Smooth muscle cell (in vitro differentiated cells): Measurements from ENCODE around the gene CAPS. TPM values are rescaled to one million over a fixed set of nuclear protein-coding genes. Genes with fewer than 3 reads are reported as not detected.

Experiments used
- DNase-seq: peaks from one replicate; lab custom pipeline; 2025; ENCODE audit not compliant: unreplicated experiment; lab: John Stamatoyannopoulos, UW
- H2AFZ ChIP-seq: fragments of 200-600 bp; sonication (generic); 2 replicates; pipeline ENCODE4 v1.6.0; 2016; ENCODE audit warnings: antibody characterized with exemption, low read depth, mild to moderate bottlenecking
- H3F3A ChIP-seq: fragments of 200-600 bp; sonication (generic); 2 replicates; pipeline ENCODE4 v1.6.0; 2017; ENCODE audit warnings: antibody characterized with exemption, low read depth
- H3K27ac ChIP-seq: fragments of 200-600 bp; sonication (generic); 2 replicates; pipeline ENCODE4 v1.5.1; 2016; ENCODE audit warnings: low read depth, mild to moderate bottlenecking
- H3K27me3 ChIP-seq: fragments of 200-600 bp; sonication (generic); 2 replicates; pipeline ENCODE4 v1.6.1; 2016; ENCODE audit warnings: low read depth, mild to moderate bottlenecking
- H3K36me3 ChIP-seq: fragments of 200-600 bp; sonication (generic); 2 replicates; pipeline ENCODE4 v1.5.1; 2016; ENCODE audit warnings: low read depth
- H3K4me1 ChIP-seq: fragments of 200-600 bp; sonication (generic); 2 replicates; pipeline ENCODE4 v1.5.1; 2016; ENCODE audit warnings: low read depth
- H3K4me2 ChIP-seq: fragments of 200-600 bp; sonication (generic); 2 replicates; pipeline ENCODE4 v1.6.0; 2016; ENCODE audit warnings: mild to moderate bottlenecking
- H3K4me3 ChIP-seq: fragments of 200-600 bp; sonication (generic); 2 replicates; pipeline ENCODE4 v1.5.1; 2016; ENCODE audit warnings: mild to moderate bottlenecking
- H3K79me2 ChIP-seq: fragments of 200-600 bp; sonication (generic); 2 replicates; pipeline ENCODE4 v1.6.0; 2016; ENCODE audit warnings: low read depth, mild to moderate bottlenecking
- H3K9ac ChIP-seq: fragments of 200-600 bp; sonication (generic); 2 replicates; pipeline ENCODE4 v1.6.0; 2016; ENCODE audit warnings: low read depth
- H3K9me3 ChIP-seq: fragments of 200-600 bp; sonication (generic); replicated peaks from 2 replicates; pipeline ENCODE4 v1.5.1; 2016; ENCODE audit warnings: low read depth
- H4K20me1 ChIP-seq: fragments of 200-600 bp; sonication (generic); 2 replicates; pipeline ENCODE4 v1.6.0; 2016; ENCODE audit warnings: low read depth
- CTCF ChIP-seq: fragments of 200-600 bp; sonication (generic); IDR thresholded peaks from 2 replicates; pipeline ENCODE4 v1.5.1; 2017; ENCODE audit warnings: borderline replicate concordance, mild to moderate bottlenecking, antibody characterized with exemption; ENCODE audit not compliant: insufficient read depth, poor library complexity, severe bottlenecking
- WGBS: methylation state at CpG from one replicate; pipeline ENCODE4 v1.1.7; 2016; ENCODE audit warnings: low lambda C conversion rate; 5-methylcytosine and 5-hydroxymethylcytosine counted together
- polyA plus RNA-seq: library from polyadenylated mRNA; unstranded; fragments of >200 nt; fragmentation: Nextera tagmentation; extraction: Ambion mirVana; gene quantifications from 2 replicates; pipeline ENCODE4 v1.2.1, GENCODE V29; 2016
- total RNA-seq: library from RNA; depleted of rRNA; stranded (reverse); fragments of >200 nt; gene quantifications from 2 replicates; pipeline ENCODE4 v1.2.3, GENCODE V29; 2014

The CAPS gene
- 4.6 and 17.3 TPM in 2 replicates for total RNA-seq
- polyA plus RNA-seq: 5.1 and 13.0 TPM in 2 replicates

- no peaks in the 10 kb centered on the region for H3K9me3 ChIP-seq
- H3K4me2 ChIP-seq: no peak within 1 kb of the TSS
- H3F3A ChIP-seq: peaks cover 3% of the 10 kb centered on the region
- no peaks in the 10 kb centered on the region for H4K20me1 ChIP-seq
- 87% methylated on average over 9 of the region's 10 CpGs for WGBS
- H3K36me3 ChIP-seq: no peaks in the 10 kb centered on the region
- no peak within 1 kb of the TSS for H2AFZ ChIP-seq
- H3K27ac ChIP-seq: no peak within 1 kb of the TSS
- TF ChIP-seq CTCF: no peak
- no peaks in the 10 kb centered on the region for H3K4me1 ChIP-seq
- H3K27me3 ChIP-seq: no peaks in the 10 kb centered on the region
- H3K4me3 ChIP-seq: no peak within 1 kb of the TSS
- DNase-seq: no peak
- H3K9ac ChIP-seq: no peak within 1 kb of the TSS
- no peaks in the 10 kb centered on the region for H3K79me2 ChIP-seq
Measured at GRCh38 chr19:5913739-5914357, at the start of gene CAPS. CAPS (plus strand) TSS chr19:5914254; CDS start chr19:5914407, 153 bp downstream.

- Histone ChIP-seq H2AFZ (no peak overlapping the region), H3K36me3 (no peaks in the 10 kb centered on the region), H4K20me1 (no peaks in the 10 kb centered on the region), H3K4me1 (no peaks in the 10 kb centered on the region), H3K9ac (no peak overlapping the region), H3K9me3 (no peaks in the 10 kb centered on the region), H3K27ac (no peak overlapping the region), H3F3A (no peaks in the 10 kb centered on the region), H3K4me3 (no peak overlapping the region), H3K4me2 (no peak overlapping the region), H3K79me2 (no peaks in the 10 kb centered on the region), H3K27me3 (no peaks in the 10 kb centered on the region)
- TF ChIP-seq CTCF: peak; percentile 19
- DNase-seq: no peak
- 89% methylated on average over 14 of the region's 14 CpGs for WGBS
Measured at GRCh38 chr19:5864725-5865486, 49.1 kb upstream of the CAPS start.

GRCh38 chr19:5865772-5866171 lies 48.3 kb upstream of the CAPS start:
- Histone ChIP-seq H3K79me2 (no peaks in the 10 kb centered on the region), H3K9me3 (no peaks in the 10 kb centered on the region), H3K4me2 (no peak overlapping the region), H3K27me3 (no peaks in the 10 kb centered on the region), H3K27ac (no peak overlapping the region), H3K4me1 (no peaks in the 10 kb centered on the region), H3F3A (no peaks in the 10 kb centered on the region), H4K20me1 (no peaks in the 10 kb centered on the region), H3K4me3 (no peak overlapping the region), H3K36me3 (no peaks in the 10 kb centered on the region), H2AFZ (no peak overlapping the region), H3K9ac (no peak overlapping the region)
- TF ChIP-seq CTCF: no peak
- DNase-seq: no peak
- 90% methylated on average over 11 of the region's 11 CpGs for WGBS
